HG03280 (cell line): ENCODE data around the gene TNFSF4.
"Not testable (repeated sequence)": the region's sequence is repeated elsewhere in the genome, so short reads cannot be mapped to it uniquely, and the experiment has no call there.

ENCODE experiments used
- ATAC-seq: cut with Tn5 transposase; IDR thresholded peaks from one replicate; pipeline ENCODE4 v1.9.1; 2021; ENCODE audit warnings: mild to moderate bottlenecking, moderate library complexity; ENCODE audit not compliant: unreplicated experiment

TNFSF4 gene, protein sequence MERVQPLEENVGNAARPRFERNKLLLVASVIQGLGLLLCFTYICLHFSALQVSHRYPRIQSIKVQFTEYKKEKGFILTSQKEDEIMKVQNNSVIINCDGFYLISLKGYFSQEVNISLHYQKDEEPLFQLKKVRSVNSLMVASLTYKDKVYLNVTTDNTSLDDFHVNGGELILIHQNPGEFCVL

DNA sequence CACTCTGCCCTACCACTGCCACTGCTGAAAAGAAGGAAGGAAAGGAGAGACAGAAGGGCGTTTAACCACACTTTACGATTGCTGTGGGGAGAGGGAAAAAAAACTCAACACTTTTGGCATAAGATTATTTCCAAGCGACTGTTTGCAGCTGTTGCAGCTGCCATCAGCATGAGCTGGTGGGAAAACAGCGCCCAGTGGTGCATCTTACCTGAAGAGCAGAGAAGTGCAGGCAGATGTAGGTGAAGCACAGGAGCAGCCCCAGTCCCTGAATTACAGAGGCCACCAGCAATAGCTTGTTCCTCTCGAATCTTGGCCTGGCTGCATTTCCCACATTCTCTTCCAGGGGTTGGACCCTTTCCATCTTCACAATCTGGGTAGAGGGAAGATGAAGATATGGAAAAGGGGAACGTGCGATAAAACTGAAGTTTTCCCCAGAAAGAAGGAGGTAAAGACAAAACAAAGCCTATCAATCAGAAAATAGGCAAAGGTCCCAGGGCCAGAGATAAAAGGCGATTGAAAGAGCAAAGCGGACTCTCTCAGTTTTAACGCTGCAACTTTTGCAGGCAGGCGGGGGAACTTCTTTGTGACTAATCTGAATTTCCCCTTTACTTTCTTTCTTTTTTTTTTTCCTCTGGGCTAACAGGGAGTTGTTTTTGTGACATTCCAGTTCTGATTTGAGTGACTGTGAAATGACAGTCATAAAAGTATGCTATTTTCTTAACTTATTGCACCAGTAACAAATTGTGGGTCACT lies at the start of gene TNFSF4:
TSS of gene TNFSF4 (minus strand) at position 516 of the 753 bp plus-strand sequence. CDS start at position 361, 155 bp downstream.
- no peak for ATAC-seq

DNA sequence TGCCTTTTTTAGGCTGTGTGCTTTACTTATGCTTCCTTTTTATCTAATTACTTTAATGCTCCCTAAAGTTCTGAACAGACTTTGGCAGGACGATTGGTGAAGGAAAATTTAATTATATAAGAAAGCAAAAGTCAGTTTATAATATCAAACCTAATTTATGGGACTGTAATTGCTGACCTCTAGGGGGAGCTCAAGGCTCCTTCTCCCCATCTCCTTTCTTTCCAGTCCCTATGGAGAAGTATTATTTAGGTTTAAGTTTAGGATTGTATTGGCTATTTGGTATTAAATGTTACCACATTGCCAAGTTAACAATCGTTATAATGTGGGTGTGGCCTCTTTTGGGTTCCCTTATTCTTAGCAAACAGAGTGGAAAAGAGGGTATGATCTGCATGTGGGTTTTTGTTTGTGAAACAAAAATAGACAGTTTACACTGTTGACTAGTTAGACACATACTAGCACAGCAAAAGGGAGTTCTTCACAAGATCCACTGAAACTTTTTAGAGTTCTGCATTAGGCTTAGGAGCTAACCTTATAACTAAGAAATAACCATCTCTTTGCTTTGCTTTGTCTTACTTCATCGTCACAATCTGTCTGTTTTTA lies 48.2 kb upstream of the TNFSF4 start:
- ATAC-seq: no peak

DNA sequence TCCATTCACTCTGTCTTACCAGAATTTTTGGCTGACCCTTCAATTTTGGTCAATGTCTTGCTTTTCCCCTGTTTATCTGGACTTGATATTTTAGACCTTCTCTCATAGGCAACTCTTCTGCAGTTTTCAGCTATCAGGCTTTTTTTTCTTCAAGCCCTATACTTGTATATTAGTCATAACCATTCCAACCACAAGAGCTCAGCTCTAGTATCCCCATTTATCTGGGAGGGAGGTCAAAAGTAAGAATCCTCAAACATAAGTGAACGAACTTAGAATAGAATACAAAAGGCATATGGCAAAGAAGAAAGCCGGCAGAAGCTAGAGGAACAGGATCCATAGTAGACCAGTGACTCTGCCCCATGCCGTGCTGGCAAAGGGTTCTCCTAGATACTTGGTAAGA lies 45.9 kb upstream of the TNFSF4 start:
- ATAC-seq: no peak

DNA sequence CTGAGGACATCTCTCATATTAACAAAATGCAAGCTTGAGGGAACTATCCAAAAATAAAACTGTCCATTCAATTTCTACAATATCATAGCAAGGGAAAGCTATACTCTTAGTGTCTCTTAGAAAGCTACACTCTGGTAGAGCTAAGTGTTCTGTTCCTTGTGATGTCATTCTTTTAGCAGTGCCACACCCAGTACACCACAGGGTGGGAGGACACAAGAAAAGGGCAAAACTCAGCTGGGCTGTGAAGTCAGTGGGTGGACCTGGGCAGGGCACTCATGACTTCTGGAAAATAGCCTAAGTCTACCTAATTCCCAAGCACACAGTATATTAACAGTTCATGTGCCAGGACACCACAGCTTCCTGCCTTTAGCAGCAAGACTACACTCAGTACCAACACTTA lies 42.2 kb upstream of the TNFSF4 start:
- ATAC-seq: no peak

DNA sequence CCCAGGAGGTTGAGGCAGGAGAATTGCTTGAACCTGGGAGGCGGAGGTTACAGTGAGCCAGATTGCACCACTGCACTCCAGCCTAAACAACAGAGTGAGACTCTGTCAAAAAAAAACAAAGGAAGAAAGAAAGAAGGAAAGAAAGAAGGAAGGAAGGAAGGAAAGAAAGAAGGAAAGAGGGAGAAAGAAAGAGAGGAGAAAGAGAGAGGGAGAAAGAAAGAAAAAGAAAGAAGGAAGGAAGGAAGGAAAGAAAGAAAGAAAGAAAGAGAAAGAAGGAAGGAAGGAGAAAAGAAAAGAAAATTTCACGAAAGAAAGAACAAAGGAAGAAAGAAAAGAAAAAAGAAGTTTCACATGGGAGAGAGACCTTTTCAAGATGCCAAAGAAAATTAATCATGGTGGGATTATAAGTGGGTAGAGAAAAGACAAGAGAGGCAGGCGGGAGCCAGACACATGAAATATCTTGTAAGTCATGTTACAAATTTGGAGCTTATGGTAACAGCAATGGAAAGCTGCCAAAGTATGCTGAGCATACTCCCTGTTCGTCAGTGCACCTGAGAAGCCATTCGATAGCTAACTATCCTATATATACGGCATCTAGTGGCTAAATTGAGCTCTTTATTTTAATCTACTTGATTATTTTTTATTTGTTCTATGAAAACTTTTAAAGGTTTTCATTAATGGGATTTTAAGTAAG lies 41.3 kb upstream of the TNFSF4 start:
- no peak for ATAC-seq

DNA sequence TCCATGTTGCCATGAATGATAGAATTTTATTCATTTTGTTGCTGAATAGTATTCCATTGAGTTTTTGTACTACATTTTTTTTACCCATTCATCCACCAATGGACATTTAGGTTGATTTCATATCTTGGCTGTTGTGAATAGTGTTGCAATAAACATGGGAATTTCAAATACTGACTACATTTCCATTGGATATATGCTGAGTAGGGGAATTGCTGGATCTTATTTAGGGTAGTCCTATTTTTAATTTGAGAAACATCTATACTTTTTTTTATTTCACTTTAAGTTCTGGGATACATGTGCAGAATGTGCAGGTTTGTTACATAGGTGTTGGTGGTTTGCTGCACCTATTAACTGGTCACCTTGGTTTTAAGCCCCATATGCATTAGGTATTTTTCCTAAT lies 38.8 kb upstream of the TNFSF4 start:
- ATAC-seq: no peak

DNA sequence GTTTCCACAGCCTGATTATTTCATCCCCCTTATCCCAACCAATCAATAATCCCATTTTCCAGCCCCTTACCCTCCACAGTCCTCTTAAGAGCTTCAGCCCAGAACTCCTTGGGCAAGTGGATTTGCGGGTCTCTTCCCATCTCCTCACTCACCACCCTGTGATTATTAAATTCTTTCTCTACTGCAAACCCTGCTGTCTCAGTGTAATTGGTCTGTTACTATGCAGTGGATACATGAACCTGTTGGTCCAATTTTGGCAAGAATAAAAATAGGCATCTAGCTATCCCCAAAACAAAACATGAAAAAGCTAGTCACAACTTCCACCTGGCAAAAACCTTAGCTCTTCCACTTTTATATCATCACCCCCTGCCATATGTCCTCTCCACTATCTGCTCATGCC lies 36.2 kb upstream of the TNFSF4 start:
- ATAC-seq: no peak

DNA sequence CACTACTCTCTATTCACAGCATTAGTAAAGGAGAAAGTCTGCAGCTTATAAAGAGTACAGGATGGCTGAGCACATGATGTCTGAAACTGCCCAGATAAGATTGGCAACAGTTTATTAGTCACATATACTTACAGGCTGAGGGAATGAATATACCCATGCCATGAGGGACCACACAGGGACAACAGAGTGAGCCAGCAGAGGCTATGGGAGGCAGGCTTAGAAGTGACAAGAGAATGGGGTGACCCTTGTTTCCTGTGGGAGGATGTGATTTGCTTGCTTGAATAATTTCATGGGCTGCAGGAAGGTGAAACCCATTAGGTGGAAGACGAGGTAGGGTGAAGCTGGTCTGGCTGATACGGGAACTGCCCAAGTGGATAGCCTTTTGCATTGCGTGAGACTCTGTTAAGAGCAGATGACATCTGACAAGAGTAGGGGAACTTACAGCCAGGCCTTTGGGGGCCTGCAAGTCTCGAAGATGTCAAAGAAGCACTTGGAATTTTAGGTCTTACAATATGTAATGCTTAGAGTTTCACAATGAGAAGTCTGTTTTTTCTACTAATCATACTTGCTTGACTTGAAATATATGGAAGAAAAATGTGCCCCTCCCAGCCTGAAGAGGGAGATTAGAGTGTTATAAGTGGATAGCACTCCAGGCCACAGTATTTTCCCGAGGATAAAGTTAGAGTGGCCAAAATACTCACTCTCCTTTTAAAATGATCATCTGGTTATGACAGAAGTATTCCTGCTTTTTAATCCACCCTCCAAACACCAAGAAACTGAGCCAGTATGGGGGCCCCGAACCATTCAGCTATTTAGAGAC lies 34.6 kb upstream of the TNFSF4 start:
- ATAC-seq: no peak

DNA sequence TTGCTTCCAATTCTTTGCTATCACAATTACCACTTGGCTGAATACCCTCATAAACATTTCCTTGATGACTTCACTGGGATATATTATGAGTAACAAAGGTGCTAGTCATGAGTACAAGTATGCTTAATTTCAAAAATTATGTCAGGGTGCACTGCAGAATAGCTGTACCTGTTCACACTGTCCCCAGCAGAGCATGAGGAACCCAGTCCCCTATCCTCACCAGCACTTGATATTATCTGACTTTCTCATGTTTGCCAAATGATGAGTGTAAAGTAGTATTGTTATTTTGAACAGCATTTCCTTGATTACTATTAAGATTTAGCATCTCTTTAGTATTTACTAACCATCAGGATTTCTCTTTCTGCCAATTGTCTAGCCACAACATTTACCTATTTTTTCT lies 33.5 kb upstream of the TNFSF4 start:
- ATAC-seq: no peak

DNA sequence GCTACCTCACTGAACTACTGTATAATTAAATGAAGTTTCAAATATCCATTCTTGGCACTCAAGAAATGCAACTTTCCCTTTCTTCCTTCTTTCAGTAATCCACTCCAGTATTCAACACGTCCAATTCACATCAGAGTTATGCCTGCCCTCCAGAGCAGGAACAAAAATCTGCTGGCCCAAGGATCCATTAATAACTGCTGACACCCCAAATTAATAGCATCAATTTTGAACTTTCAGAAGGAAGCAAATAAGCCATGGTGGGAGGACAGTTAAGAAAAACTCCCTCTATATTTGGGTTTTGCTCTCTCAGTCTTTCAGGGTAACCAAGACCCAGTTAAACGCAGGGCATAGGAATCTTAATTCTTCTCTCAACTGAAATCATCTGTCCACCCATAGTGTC lies 31.9 kb upstream of the TNFSF4 start:
- no peak for ATAC-seq

DNA sequence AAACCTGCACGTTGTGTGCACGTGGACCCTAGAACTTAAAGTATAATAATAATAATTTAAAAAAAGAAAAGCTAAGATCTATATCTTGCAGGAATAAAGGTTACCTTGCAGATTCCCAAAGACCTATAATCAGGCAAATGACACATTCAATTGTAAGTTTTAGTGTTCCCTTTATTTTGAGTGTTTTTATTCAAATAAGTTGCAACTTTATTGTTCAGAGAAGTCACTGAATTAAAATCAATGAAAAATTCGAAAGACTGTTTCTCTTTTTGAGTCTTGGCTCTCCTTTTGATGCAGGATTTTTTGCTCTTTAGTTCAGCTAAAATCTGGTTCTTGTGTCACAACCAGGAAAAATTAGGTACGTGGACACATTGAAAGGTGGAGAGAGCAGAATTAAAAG lies 27.8 kb upstream of the TNFSF4 start:
- no peak for ATAC-seq

DNA sequence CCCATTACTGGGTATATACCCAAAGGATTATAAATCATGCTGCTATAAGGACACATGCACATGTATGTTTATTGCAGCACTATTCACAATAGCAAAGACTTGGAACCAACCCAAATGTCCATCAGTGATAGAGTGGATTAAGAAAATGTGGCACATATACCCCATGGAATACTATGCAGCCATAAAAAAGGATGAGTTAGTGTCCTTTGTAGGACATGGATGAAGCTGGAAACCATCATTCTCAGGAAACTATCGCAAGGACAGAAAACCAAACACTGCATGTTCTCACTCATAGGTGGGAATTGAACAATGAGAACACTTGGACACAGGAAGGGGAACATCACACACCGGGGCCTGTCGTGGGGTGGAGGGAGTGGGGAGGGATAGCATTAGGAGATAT lies 27.3 kb upstream of the TNFSF4 start:
- not testable (repeated sequence) for ATAC-seq

DNA sequence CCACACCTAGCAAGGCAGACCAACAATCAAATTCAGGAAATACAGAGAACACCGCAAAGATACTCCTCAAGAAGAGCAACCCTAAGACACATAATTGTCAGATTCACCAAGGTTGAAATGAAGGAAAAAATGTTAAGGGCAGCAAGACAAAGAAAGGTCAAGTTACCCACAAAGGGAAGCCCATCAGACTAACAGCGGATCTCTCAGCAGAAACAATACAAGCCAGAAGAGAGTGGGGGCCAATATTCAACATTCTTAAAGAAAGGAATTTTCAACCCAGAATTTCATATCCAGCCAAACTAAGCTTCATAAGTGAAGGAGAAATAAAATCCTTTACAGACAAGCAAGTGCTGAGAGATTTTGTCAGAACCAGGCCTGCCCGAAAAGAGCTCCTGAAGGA lies 21.9 kb upstream of the TNFSF4 start:
- not testable (repeated sequence) for ATAC-seq

DNA sequence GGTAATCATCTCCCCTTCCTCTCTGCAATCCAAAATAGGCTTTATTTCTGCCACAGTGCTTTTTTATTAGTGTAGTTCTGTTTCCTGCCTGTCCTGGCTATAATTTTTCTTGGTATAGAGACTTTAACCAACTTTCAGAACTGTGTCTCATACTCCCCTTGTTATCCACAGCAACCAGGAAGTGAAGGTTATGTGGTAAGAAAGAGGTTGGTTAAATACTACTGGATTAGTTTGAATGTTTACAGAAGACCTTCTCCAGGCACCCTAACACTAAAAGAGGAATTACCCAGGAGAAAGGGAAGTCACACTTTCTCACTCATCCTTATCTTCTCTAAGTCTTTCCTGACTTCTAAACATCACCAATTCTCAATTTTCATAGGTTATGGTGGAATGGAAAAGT lies 17.8 kb upstream of the TNFSF4 start:
- ATAC-seq: no peak

DNA sequence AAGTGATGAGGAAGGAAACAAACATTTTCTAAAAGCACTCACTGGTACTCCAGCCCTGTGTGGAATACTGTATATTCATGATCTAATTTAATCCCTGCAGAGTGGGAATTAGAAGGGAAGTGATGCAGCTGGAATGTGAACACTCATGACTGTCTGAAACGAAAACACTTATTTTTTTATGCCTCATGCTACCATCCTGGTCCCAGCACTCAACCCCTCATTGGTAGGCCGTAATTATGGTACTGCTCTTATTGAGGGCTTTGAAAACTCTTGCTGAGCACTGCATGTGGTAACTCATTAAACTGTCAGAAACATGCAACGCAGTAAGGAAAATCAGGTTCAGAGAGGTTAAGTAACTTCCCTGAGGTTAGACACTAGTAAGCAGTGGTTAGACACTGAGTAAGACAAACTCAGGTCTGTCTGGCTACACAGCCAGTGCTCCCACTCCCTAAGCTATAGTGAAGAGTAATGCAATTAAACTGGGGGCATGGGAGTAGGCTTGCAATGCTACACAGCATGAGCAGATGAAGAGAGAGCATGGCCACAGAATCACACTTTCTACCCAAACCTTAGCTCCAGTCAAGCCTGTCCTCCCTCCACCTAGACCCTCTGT lies 17.3 kb upstream of the TNFSF4 start:
- ATAC-seq: no peak

DNA sequence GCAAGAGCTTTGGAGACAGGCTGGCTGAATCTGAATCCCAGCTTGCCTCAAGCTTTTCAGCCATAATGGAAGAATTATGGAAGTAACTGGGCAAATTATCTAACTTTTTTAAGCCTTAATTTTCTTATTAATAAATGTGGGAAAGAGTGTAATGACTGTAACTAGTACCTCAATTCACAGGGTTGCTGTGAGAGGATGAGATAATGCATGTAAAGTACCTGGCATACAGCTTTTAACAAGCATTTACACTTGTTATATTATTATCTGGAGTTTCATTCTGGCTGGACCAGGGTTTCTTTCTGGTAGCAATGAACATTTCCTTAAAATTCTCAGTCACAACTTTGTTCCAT lies 15.9 kb upstream of the TNFSF4 start:
- ATAC-seq: no peak

DNA sequence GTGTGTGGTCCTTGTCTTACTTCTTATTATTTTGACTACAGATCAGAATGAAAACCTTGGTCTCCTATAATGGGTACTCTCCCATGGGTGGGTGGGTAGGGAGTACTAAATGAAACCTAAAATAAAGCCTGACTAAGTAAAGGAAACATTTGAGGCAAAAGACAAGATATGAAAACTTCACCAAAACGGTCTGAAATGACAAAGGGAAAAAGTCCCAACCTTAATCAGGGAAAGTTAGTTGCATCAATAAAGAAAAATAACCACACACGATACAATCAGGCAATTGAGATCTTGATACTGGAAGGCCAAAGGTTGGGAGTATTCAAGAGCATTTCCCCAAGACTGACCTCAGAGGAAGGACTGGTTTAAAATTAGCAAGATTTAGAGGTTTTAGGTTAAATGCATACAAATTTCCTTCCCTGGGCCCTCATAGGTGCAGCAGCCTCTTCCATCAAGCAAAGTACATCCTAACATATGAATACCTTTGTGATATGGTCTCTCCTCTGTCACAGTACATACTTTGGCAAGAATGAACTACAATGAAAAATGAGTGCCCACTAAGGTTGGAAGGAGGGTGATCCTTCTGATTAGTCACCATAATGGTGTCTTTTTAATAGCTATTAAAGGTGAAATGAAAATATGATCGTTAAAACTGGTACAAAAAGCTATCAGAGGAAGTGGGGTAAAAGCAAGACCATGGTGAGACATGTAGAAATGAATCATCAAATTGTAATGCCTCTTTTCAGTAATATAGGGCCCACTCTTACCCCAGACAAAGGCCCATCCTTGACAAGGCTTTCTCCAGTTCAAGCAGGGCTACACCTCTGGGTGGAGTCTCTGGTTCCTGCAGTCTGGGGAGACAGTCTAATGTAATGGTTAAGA lies 15.3 kb upstream of the TNFSF4 start:
- no peak for ATAC-seq

DNA sequence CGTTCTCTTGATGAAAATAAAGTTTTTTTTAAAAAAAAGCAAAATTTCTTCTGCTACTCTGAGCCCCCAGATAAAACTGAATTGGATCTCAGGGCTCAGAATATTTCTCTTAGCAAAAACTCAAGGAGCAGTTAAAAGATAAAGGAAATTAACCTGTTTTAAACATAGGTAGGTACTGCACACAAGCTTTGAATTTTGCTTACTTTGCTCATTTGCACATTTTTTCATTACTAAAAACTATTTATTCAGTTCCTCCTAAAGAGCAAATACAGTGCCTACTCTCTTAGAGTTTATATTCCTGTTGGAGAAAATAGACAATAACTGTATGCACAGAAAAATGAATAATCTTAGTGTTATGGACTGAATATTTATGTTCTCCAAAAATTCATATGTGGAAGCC lies 13.0 kb upstream of the TNFSF4 start:
- ATAC-seq: no peak

DNA sequence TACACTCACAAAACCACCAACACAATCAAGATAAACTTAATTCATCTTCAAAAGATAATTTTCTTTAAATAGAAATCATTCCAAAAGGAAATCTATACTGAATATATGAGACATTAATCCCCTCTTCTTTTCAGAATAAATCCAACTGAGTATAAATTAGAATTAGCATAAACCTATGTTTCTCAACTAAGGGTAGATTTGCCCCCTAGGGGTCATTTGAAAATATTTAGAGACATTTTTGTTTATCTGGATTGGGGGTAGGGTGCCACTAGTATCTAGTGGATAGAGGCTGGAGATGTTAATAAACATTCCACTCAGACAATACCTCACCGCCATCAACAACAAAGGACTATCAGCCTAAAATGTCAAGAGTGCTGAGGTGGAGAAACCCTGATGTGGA lies 6.5 kb upstream of the TNFSF4 start:
- ATAC-seq: no peak
